GM19099 (cell line): ENCODE data around the gene NRP2.

Experiments
- POLR2A ChIP-seq: IDR thresholded peaks from 3 replicates; pipeline ENCODE4 v1.6.1; 2011; ENCODE audit warnings: low read depth; ENCODE audit not compliant: insufficient read length; ENCODE audit errors: extremely low read depth

Gene NRP2

GRCh38 chr2:205654878-205655605 is 27.3 kb upstream of the NRP2 start:
- TF ChIP-seq POLR2A, result no peak

- no peak for TF ChIP-seq POLR2A
These were observed 26.4 kb upstream of the NRP2 start for GRCh38 chr2:205655779-205656456.

DNA sequence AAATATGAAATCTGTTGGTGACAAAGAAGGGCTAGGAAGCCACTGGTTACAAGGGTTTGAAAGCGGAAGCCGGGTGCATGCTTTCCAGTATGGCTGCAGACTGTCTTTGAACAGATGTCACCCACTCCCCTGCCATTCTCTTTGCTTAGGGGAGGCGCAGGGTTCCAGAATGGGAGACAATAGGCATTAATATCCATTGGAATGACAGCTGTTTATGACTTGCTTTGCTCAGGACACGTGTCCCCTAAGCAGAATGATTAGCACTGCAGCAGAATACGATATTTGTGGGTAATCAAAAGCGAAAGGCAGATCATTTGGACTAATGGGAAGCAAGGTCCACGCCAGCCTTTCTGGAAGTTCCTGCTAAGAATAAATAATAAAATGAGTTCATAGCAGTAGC is 25.8 kb upstream of the NRP2 start:
- no peak for TF ChIP-seq POLR2A

DNA sequence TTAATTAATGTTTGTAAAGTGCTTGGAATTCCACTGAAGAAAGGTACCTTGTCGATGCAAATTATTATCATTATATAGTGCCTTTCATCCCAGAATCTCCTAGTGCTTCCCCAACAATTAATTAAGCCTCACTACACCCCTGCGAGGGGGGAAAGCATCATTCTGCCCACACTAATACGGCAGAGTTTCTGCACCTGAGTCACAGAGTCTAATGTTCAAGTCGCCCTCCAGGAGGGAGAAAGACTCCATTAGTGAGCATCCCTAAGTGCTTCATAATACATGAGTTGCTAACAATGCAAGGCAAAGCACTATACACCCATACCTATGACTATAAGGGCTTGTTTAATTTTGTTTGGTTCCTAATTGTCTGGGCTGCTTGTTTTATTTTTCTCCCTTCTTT is 25.4 kb upstream of the NRP2 start:
- no peak for TF ChIP-seq POLR2A

DNA sequence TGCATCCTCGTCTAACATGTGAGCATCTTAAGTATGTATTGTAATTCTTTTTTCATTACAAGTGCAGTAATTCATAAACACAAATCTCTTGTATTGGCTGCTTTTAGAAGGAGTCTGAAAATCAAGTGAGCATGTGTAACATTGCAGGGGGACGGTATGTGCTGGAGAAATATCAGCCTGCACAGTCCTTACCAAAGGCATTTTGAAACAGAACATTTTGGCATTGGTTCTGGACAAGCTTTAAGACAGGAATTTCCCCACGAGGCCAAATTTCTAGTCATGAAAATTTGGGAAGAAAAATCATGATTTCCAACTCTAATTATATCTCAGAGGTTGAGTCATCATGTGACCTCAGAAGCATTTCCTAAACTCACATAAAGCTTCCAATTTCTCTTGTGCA is 24.7 kb upstream of the NRP2 start:
- TF ChIP-seq POLR2A, result no peak

DNA sequence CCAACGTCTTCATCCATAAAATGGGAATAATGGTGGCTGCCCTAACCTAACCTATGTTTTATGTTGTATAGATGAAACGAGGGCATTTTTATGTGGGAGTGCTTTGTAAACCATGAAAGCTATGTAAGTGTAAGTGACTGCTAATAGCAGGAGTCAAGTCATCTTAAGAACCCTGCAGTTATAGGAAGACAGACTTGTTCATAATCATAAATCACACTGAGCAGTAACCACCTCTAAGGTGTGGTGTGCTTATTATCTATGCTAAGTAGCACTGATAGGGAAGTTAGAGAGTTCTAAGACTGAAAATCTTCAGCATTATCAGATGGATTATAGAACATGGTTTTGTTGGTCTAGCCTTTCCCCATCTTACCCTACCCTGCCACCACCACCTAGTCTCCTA is 24.2 kb upstream of the NRP2 start:
- TF ChIP-seq POLR2A, result no peak

DNA sequence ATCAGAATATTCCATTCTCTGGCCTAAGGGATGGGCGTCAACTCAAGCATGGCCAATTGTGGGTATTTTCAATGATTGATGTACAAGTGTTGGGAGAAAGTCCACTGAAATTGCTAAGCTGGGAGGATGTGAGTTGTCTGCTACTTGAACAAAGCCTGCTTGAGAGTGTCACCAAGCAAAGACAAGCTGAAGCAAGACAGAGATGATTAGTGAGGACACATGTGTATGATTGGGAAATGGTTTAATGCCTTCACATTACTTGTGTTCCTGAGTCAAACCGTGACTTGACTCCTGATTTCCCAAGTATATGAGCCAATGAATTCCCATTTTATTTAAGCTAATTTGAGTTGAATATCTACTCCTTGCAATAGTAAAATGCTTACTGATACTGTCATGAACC is 23.7 kb upstream of the NRP2 start:
- TF ChIP-seq POLR2A, result no peak

DNA sequence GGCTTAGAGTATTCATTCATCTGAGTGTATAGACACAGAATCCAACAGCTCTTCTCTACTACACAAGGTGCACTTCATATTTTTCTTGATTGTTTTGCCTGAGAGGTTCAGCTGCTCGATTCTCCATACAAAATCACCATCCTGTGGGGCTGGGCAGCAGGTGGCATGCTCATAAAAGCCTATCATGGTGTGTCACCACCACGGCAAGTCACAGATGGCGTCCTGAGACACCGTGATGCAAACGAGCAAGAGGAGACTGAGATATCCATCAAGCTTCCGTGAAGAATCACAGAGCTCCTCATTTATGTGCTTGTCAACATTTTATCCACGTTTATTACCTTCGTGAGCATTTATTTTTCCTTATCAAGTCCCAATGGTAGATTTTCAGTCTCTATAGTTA is 22.4 kb upstream of the NRP2 start:
- TF ChIP-seq POLR2A, result no peak

GRCh38 chr2:205660521-205661124 is 21.7 kb upstream of the NRP2 start:
- TF ChIP-seq POLR2A, result no peak

DNA sequence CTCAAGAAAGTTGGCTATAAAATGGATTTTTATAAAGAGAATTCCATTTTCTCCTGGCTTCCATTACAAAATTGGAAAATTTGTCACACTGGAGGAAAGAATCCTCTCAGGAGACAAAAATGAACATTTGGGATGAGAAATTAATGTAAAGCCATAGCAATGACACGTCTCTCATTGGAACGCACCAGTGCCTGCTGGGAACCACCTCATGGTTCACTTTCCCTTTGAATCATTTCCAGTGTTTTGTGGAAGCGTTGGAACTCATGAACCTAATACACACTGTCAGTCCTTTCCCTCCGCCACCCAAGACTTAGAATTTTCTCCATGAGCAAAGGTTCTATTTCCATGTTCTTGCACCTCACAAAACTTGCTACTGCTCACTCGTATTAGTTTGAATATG is 21.0 kb upstream of the NRP2 start:
- no peak for TF ChIP-seq POLR2A

DNA sequence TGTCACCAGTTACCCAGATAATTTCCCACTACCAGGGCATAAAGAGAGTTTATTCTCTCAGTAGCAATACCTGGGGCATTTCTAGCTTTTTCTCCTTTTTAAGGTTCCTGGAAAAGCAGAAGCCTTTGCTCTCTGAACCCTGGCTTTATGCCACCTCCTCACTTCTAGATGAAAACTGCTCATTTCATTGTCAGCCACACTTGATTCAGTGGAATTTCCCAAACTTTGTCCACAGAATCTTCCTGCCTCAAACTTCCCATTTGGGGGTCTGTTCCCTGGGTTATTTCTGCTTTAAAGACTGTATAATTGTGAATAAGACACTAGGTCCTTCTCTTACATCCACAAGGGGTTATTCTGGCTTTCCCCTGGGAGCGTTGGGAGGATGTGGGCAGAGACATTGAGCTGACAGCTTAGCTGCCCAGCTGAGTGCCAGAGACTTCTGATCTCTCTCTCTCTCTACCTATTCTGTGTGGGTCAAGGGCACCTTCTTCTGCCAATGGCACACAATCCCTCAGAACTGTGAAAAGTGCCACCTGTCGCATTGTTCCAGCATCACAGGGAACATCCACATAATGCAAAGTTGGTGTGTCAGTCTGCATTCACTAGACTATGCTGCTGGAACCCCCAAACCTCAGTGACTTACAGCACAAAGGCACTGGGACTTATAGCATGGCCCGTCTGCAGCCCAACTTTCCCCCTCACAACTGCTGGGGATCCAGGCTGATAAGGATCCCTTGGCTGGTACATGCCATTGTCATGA is 19.9 kb upstream of the NRP2 start:
- no peak for TF ChIP-seq POLR2A

- TF ChIP-seq POLR2A, result no peak
These were observed 16.5 kb upstream of the NRP2 start for GRCh38 chr2:205665791-205666190.

GRCh38 chr2:205670292-205670691 is 12.0 kb upstream of the NRP2 start:
- no peak for TF ChIP-seq POLR2A

- TF ChIP-seq POLR2A, result no peak
These were observed 9.0 kb upstream of the NRP2 start for GRCh38 chr2:205673312-205673711.

- TF ChIP-seq POLR2A, result no peak
These were observed 6.3 kb upstream of the NRP2 start for GRCh38 chr2:205675861-205676516.
